HFFc6 (cell line): ENCODE data around the gene MAP1LC3B2. TPM values are rescaled to one million over a fixed set of nuclear protein-coding genes. Genes with fewer than 3 reads are reported as not detected.

ENCODE experiments used
- DNase-seq: peaks from one replicate; pipeline ENCODE4 v3.0.0-alpha.2; 2018
- H3K27ac Mint-ChIP-seq: 2 replicates; pipeline ENCODE4 v1.8.0; 2020; ENCODE audit warnings: mild to moderate bottlenecking, mixed read lengths
- H3K27me3 Mint-ChIP-seq: 2 replicates; pipeline ENCODE4 v1.8.0; 2021; ENCODE audit warnings: mild to moderate bottlenecking, moderate library complexity, mixed read lengths; ENCODE audit not compliant: insufficient read depth
- H3K36me3 Mint-ChIP-seq: 2 replicates; pipeline ENCODE4 v1.8.0; 2021; ENCODE audit warnings: low read depth, mixed read lengths
- H3K4me1 Mint-ChIP-seq: 2 replicates; pipeline ENCODE4 v1.8.0; 2020; ENCODE audit warnings: low read depth, mixed read lengths
- H3K4me3 Mint-ChIP-seq: 2 replicates; pipeline ENCODE4 v1.8.0; 2020; ENCODE audit warnings: mild to moderate bottlenecking, moderate library complexity, mixed read lengths
- H3K9me3 Mint-ChIP-seq: 2 replicates; pipeline ENCODE4 v1.8.0; 2020; ENCODE audit warnings: mild to moderate bottlenecking, mixed read lengths
- total RNA-seq, 6 experiments: library from RNA; stranded (reverse); fragmentation: NEBNext Ultra II Directional; extraction: Animal tissue kit (Norgen Biotek cat#: 25700); gene quantifications; 2 replicates in 1 of 6; 3 replicates in 5 of 6; pipeline ENCODE4 v1.2.3, GENCODE V29; 2021
- TF ChIP-seq, protein P1 (sequence below): fragments of 200-600 bp; sonication (generic); IDR thresholded peaks from 2 replicates; pipeline ENCODE4 v1.5.0; 2021; ENCODE audit warnings: antibody characterized with exemption, mild to moderate bottlenecking

The MAP1LC3B2 gene
- total RNA-seq, 6 experiments from 2014 or later = 1.7 to 3.7 (median 2.9) TPM

DNA sequence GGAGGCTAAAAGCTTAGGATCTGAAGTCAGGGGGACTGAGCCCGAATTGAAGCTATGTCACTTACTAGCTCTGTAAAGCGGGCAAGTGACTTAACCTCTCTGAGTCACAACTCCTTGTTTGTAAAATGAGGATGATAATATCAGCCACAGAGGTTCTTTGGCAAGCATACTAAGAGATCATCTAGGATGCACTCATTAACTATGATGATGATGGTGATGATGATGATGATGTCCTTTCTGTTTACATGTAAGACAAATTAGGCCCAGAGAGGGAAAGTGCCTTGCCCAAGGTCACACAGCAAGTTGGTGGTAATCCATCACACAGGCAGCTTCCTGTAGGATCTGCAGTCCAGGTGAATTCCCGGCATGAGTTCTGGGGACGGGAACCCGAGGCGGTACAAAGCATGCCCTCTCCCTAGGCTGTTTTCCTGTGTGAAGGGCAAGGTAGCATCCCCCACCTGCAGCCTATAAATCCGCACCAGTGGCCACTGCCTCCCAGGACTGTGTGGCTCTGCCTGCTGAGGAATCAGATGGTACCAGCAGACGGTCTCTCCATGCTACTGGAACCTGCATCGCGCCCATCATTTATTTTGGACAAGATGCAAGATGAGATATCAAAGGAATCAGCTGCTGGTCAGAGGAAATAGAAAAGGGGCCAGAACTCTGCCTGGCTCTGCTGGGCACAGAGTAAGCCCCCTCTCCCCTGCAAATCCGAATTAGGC is 55.2 kb downstream of the MAP1LC3B2 start:
- no peak overlapping the region for H3K4me3 Mint-ChIP-seq
- no peak overlapping the region for H3K27ac Mint-ChIP-seq
- peak; percentile 41 for DNase-seq
- H3K27me3 Mint-ChIP-seq = peaks cover 16% of the 10 kb centered on the region
- peaks cover 14% of the 10 kb centered on the region for H3K4me1 Mint-ChIP-seq
- no peaks in the 10 kb centered on the region; the same call in 1 of the 2 replicates for H3K9me3 Mint-ChIP-seq
- no peaks in the 10 kb centered on the region for H3K36me3 Mint-ChIP-seq
- TF ChIP-seq, protein P1, sequence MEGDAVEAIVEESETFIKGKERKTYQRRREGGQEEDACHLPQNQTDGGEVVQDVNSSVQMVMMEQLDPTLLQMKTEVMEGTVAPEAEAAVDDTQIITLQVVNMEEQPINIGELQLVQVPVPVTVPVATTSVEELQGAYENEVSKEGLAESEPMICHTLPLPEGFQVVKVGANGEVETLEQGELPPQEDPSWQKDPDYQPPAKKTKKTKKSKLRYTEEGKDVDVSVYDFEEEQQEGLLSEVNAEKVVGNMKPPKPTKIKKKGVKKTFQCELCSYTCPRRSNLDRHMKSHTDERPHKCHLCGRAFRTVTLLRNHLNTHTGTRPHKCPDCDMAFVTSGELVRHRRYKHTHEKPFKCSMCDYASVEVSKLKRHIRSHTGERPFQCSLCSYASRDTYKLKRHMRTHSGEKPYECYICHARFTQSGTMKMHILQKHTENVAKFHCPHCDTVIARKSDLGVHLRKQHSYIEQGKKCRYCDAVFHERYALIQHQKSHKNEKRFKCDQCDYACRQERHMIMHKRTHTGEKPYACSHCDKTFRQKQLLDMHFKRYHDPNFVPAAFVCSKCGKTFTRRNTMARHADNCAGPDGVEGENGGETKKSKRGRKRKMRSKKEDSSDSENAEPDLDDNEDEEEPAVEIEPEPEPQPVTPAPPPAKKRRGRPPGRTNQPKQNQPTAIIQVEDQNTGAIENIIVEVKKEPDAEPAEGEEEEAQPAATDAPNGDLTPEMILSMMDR = no peak

DNA sequence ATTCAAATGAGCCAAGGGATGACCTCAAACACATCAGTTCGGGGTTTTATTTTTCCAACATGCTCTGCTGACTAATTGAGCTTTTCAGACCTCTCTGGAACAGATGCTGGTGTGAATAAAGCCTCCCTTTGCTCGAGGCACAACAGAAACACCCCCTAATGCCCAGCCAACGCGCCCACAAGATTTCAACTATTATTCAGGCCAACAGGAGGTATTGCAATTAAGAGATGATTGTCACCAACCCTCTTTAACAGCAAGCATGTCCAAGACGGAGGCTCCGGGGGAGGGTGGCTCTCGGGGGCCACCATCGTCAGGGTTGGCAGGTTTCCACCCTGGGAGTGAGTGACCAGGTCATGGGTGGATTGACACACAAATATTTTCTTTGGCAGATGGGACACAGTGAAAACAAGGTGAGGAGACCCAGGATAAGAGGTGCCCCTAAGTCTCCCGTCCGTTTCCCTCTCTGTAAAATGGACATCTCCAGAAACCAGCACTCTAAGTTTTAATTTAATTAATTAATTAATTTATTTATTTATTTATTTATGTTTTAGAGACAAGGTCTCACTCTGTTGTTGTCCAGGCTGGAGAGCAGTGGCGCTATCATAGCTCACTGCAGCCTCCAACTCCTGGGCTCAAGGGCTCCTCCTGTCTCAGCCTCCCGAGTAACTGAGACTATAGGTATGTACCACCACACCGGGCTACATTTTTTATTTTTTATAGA is 56.1 kb downstream of the MAP1LC3B2 start:
- TF ChIP-seq, protein P1 = no peak
- no peak for DNase-seq
- H3K27me3 Mint-ChIP-seq = peaks cover 16% of the 10 kb centered on the region

DNA sequence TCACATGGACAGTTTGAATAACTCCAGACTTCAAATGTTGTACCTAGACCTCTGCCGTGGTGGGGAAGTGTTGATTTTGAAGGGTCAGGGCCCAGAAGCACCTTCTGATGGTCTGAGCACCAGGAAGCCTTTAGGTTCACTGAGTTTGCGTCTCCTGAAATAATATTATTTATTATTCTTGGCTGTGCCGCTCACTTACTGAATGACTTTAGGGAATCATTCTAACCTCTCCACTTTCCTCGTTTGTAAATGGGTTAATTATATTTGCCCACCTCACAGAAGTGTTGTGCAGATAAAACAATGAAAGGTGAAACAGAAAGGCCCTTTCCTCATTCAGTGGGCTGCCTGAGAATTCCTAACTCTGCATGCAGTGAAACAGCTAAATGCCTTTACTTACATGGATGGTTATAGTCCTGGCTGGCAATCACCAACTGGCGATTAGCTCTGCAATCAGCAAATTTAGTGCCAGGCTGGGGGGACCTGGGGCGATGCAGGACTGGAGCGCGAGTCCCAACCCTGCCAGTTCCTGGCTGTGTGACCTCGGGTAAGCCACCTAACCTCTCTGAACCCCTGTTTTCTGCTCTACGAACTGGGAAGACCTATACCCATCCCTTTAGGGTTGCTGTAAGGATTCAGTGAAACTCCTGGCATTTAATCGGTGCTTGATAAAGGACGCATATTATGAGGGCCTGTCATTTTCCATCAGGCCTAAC is 57.5 kb downstream of the MAP1LC3B2 start:
- TF ChIP-seq, protein P1 = no peak
- Mint-ChIP-seq H3K4me3 (no peak overlapping the region), H3K27me3 (peaks cover 19% of the 10 kb centered on the region), H3K36me3 (no peaks in the 10 kb centered on the region), H3K4me1 (peaks cover 7% of the 10 kb centered on the region), H3K9me3 (no peaks in the 10 kb centered on the region; the same call in 1 of the 2 replicates), H3K27ac (no peak overlapping the region)
- DNase-seq = no peak

More for the DNA sequence above, 56.1 kb downstream of the MAP1LC3B2 start:
- no peak overlapping the region for H3K4me3 Mint-ChIP-seq
- H3K4me1 Mint-ChIP-seq = peaks cover 14% of the 10 kb centered on the region
- no peaks in the 10 kb centered on the region for H3K36me3 Mint-ChIP-seq
- H3K9me3 Mint-ChIP-seq = no peaks in the 10 kb centered on the region; the same call in 1 of the 2 replicates
- H3K27ac Mint-ChIP-seq = no peak overlapping the region

DNA sequence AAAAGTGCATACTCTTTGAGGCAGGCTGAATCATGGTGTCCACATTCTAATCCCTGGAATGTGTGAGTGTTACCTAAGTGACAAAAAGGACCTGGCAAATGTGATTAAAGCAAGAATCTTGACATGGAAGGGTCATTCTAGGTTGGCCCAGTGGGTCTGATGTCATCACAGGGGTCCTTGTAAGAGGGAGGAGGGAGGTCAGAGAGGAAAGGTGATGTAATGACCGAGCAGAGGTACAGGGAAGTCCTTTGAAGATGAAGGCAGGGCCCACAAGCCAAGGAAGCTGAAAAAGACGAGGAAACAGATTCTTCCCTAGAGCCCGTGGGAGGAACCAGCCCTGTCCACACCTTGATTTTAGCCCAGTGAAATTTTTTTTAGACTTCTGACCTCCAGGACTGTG is 60.1 kb downstream of the MAP1LC3B2 start:
- TF ChIP-seq, protein P1 = no peak
- Mint-ChIP-seq H3K4me1 (peaks cover 3% of the 10 kb centered on the region), H3K27ac (no peak overlapping the region), H3K9me3 (peaks cover 16% of the 10 kb centered on the region), H3K27me3 (peaks cover 33% of the 10 kb centered on the region), H3K36me3 (peaks cover 12% of the 10 kb centered on the region), H3K4me3 (no peak overlapping the region)
- no peak for DNase-seq

DNA sequence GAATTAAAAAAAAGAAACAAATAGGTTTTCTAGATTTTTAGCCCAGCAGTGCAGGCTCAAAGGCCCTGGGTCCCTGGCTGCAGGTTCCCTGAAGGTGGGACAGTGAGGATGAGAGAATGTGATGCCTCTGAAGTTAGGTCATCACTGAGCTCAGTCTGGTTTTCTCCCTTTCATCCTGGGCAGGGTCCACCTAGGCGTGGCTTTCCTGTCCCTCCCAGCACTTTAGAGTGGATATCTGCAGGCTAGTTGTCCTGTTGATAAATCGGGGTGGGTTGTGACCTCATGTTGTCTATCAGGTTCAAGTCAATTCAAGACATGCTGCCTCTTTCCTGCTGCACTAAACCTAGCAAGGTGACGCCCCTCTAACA is 60.9 kb downstream of the MAP1LC3B2 start:
- peaks cover 16% of the 10 kb centered on the region for H3K9me3 Mint-ChIP-seq
- H3K27ac Mint-ChIP-seq = no peak overlapping the region
- no peak overlapping the region for H3K4me3 Mint-ChIP-seq
- H3K27me3 Mint-ChIP-seq = peaks cover 34% of the 10 kb centered on the region
- TF ChIP-seq, protein P1 = no peak
- DNase-seq = no peak
- H3K36me3 Mint-ChIP-seq = peaks cover 12% of the 10 kb centered on the region
- H3K4me1 Mint-ChIP-seq = no peaks in the 10 kb centered on the region
